HG03565 (cell line): ENCODE measurements around the gene ISM2.

ENCODE experiments used
- ATAC-seq: cut with Tn5 transposase; IDR thresholded peaks from one replicate; pipeline ENCODE4 v1.9.1; 2021; ENCODE audit warnings: mild to moderate bottlenecking, moderate library complexity; ENCODE audit not compliant: unreplicated experiment

Gene ISM2

DNA sequence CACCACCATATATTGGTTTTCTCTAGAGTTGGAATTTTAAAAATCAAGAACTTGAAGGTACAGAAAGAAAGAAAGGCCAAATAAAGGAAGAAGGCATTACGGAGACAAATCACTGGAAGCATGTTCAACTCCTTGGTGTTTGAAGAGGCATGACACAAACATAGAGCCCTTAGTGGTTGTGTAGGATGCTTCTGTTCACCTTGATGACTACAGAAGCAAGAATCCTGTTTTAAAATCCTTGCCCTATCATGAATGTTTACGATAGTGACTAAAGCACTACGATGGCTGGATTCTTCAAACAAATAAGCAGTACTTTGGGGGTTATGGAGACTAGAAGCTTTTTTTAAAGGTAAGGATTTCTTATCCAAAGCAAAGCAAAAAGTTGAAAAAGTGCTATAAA, 10.3 kb upstream of the ISM2 start:
- no peak for ATAC-seq

DNA sequence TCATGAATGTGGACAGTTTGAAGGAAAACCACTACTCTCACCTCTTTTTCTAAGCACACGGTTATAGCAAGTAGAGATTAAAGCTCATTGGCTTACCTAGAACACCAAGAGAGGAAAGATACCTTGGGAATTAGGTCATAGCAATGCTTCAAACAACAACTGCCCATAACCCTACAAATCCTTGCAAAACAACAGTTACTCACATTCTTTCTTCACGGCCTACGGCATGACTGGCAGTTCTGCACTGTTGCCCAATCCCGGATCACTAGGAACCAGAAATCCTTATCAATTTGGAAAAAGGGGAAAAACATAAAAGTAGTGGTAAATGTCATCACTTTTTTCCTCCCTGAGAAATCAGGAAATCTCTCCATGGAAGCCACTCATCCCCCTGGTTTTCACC, 9.6 kb upstream of the ISM2 start:
- no peak for ATAC-seq

DNA sequence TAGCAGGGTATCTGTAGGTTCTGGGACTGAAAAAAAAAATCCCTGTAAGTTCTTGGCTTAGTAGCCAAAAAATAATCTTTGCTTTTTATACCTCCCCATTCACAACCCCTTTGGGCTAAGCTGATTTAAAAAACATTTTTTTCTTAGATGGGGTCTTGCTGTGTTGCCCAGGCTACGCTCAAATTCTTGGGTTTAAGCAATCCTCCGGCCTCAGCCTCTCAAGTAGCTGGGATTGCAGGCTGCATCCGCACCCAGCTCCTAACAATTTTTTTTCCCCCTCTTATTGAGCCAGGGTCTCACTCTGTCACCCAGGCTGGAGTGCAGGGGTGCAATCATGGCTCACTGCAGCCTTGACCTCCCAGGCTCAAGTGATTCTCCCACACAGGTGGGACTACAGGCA, 9.1 kb upstream of the ISM2 start:
- no peak for ATAC-seq

DNA sequence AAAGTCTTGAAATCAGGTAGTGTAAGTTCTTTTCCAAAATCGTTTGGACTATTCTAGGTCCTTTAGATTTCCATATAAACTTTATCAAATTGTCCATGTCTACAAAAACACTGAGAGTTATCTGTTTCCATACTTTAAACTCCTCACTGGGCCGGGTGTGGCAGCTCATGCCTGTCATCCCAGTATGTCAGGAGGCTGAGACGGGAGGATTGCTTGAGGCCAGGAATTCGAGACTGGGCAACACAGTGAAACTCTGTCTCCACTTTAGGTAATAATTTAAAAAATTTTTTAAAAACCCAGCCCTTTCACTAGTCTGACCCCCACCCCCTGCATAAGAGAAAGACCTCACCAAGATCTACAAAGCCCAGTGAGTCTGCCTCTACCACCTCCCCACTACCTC, 6.4 kb upstream of the ISM2 start:
- no peak for ATAC-seq

DNA sequence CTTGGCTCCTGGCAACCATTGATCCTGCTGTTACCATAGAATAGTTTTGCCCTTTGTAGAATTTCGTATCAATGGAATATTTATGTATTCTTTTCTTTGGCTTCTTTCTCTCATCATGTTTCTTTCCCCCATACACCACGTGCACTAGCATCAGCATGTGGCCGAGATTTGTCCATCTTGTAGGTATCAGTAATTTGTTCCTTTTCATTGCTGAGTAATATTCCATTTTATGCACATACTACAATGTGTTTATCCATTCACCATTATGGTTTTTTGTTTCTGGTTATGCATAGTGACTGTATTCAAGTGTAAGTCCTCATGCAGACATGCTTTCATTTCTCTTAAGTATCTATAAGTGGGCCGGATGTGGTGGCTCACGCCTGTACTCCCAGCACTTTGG, 4.5 kb upstream of the ISM2 start:
- ATAC-seq: no peak

DNA sequence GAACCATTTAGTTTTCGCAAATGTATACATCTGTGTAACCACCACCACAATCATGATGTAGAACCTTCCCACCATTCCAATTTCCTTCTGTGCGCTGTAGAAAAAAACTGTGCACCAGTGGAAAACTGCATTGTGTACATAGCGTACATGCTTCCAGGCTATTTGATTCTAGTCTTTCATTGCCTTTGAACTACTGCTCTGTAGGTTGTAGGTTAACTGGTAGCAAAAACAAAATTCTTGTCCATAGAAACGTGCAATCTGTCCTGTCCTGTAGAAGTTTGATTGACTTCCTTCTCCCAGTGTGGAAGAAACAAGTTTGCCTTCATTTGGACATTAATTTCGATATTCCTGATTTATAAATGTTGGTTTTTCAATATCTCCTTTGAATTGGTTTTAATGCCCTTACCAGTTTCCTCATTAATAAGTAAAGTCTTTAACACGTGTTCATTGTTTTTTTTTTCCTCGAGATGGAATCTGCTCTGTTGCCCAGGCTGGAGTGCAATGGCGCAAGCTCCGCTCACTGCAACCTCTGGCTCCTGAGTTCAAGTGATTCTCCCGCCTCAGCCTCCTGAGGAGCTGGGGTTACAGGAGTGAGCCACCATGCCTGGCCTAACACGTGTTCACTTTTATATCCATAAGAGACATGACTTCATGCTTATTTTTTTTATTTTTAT, 3.6 kb upstream of the ISM2 start:
- no peak for ATAC-seq

DNA sequence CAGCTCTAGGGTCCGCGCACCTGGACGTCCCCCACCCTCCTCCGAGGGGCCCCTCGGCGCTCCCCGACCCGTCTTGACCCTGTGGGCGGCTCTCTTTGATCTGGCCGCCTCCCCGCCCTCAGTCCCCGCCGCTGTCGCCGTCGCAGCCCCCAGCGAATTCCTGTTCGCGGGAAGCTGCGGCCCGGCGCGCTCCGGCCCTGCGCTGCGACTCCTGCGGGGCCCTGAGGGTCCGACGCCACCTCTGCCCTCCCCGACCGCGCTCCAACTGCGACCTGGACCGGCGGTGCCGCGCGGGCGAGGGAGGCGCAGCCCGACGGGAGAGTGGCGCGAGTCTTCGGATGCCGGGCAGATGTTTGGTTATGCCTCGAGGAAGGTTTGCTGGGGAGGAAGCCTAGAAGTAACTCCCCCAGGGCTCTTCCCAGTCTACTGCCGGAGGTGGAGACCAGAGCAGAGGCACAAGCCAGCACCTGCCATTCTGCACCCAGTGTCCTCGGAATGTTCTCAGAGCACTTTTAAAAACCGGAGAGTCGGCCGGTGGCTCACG, 440 bp upstream of the ISM2 start:
- peak; percentile 14 for ATAC-seq

DNA sequence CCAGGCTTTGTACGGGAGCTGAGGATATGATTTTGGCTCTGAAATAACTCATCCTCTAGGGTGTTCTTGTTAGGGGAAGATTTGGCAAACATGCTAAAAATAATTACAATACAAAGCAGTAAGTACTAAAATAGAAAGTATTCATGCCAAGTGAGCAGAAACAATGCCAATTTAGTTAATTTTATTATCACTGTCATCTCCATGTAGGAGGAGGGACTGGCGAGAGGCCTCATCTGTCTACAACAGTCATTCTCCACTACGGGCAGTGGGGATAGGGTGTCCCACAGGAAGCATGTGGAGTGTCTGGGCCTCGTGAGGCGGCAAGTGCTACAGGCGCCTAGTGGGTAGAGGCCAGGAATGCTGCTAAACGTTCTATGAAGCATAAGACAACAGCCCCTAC, 3.3 kb downstream of the ISM2 start:
- ATAC-seq: no peak

DNA sequence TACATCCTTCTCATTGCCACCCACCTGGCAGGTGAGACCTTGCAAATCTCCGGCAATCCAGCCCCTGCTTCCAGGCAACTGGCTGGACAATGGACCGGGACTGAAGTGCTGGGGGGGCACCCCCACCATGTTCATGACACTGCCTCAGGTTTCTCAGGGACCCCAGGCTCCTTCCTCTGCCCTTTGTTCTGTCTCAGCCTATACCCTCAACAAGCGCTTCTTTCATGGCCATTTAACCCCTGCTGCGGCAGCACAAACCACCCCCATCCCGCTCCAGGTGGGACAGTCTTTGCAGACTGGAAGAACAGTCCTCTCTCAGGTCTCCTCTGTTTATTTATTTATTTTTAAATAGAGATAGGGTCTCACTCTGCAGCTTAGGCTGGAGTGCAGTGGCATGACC, 7.6 kb downstream of the ISM2 start:
- no peak for ATAC-seq

DNA sequence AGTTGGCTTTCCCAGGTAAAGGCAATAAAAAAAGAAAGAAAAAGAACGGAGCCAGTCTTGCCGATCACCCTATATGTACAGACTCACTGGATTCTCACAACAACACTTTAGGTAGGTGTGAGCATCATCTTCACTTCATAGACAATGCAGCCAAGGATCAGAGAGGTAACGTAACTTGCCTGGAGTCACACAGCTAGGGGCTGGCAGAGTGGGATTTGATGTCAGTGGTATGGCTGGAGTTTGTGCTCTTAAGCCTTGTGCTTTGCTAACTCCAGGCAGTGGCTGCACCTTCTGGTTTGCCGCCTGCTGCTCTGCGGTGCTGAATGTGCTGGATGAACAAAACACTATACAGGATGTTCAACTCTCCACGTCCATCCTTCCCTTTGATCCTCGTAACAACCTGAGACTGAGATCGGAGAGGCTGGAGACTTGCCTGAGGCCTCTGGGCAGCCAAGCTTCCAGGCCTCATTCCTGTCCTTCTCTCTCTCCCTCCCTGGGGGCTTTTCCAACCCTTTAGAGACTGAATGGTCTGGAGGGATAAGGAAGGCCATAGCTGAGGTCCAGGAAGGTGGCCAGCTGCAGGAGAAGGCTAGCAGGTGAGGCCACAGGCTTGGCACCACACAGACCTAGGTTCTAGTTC, 8.1 kb downstream of the ISM2 start:
- ATAC-seq: no peak

DNA sequence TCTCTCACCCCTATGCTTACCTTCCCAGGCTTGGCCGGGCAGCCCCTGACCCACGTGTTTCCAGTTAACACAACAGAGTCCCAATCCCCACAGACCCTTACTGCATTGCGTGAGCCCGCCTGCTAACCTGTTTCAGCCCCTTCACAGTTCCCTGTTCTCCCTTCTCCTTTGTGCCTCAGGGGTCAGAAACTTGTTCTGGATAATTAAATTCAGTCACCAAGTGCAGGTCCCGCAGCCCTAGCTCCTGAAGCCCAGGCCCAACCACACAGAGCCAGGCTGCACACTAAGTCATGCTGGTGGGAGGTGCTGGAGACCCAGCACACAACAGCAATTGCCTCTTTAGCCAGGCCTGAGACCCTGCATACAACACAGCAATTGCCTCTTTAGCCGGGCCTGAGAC, 9.6 kb downstream of the ISM2 start:
- ATAC-seq: no peak

DNA sequence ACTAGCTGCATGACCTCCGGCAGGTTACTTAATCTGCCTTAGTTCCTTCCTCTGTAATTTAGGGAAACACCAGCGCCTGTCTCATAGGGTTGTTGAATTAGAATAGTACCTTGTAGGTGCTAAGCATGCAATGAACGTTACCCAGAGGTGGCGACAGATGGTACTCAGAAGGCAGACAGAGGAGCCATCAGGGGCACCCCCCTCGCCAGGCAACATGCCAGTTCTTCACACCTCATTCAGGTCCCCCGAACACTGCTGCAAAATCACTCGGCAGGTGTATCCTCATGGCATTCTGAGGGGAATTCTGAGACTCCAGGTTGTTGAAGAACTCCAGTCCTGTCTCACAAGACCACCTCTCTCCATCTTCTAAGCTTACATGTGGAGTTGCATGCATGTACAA, 10.1 kb downstream of the ISM2 start:
- ATAC-seq: no peak

DNA sequence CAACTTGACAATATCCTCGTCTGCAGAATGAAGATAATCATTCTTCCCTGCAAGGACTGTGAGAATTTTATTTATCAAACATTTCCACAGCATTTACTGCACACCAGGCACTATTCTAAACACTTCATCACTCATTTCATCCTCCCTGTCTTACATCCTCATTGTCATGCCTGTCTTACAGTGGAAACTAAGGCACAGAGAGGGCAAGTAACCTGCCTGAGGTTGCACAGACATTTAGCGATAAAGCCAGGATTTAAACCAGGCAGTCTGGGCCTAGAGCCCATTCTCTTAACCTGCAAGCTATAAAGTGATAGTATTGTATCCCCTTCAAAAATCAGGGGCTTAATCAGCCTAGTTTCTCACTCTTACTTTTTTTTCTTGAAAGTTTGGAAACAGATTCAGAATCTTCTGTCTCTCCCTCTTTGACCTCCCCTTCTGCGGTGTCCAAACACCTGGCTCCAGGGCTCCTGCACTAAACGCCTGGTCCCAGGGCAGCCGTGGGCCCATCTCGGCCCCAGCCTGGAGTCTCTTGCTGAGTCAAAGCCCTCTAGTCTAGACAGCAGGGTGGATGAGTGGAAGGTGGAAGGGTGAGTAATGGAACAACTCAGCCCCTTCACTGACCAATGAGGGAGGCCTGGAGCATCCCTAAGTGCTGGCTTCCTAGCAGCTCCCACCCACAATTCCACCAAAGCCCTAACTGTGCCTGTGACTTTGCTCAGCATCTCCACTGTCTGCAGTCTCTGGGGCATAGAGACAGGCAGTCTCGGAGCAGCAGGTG, 12.5 kb downstream of the ISM2 start:
- no peak for ATAC-seq

DNA sequence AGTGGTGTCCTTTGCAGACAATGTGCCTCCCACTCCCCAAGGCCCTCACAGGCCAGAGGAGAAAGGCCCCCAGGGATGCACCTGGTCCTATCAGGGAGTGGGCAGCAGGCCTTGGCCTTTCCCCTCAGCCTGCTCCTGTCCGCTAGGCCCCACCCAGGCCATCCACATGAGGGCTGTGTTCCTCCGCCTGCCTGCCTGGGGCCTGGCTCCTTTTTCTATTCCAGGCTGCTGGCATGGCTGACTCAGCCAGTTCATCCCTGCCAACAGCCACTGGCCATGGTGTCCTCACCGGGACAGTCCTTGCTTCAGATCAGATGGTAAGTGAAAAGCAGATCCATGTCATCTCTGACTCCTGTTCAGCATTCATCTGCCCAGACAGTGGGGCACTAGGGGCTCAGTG, 13.4 kb downstream of the ISM2 start:
- no peak for ATAC-seq

DNA sequence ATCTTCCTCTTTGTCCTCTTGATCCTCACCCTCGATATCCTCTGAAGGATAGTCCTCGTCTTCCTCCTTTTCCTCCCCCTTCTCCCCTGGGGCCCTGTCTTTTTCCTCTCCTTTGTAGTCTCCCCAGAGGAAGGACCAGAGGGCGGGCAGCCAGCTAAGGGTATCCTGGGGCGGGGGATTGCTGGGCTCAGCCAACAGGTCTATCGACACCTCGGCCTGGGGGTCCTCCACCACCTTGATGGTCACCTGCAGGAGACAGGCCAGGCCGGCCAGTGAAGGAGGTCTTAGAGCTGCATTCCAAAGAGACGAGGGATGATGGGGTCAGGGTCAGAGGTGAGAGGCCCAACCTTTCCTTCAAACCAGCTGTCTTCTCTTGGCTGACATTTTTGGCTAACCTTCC, 16.2 kb downstream of the ISM2 start:
- ATAC-seq: no peak

DNA sequence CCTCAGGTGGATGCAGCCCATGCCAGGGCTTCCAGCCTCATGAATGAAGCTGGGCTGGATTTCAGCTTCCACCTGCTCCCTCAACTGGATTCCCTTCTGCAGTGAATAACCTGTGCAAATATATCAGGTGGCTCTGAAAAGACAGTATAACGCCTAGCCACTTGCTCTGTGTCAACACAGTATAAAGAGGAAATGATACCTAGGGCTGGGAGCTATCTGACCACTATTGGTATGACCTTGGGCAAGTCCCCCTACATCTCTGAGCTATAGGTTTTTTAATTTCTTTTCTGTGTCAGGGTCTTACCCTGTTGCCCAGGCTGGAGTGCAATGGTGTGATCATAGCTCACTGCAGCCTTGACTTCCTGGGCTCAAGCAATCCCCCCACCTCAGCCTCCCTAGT, 19.8 kb downstream of the ISM2 start:
- ATAC-seq: peak; percentile 94

DNA sequence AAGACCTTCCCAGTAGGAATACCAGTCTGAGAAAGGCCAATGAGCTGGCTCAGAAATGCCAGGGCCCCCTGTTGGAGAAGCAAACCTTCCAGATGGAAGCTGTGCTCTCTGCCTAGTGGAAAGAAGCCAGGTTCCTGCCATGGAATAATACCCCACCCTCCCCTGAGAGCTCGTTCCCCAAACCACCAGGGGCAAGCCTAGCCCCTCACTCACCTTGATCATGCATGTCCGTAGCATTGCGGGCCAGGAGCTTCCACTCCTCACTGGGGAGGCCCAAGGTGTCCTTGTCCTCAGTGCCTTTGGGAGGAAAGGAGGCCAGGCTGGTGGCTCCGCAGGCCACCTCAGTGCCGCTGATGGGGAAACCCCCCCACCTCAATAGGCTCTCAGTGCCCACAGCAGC, 20.6 kb downstream of the ISM2 start:
- ATAC-seq: no peak

DNA sequence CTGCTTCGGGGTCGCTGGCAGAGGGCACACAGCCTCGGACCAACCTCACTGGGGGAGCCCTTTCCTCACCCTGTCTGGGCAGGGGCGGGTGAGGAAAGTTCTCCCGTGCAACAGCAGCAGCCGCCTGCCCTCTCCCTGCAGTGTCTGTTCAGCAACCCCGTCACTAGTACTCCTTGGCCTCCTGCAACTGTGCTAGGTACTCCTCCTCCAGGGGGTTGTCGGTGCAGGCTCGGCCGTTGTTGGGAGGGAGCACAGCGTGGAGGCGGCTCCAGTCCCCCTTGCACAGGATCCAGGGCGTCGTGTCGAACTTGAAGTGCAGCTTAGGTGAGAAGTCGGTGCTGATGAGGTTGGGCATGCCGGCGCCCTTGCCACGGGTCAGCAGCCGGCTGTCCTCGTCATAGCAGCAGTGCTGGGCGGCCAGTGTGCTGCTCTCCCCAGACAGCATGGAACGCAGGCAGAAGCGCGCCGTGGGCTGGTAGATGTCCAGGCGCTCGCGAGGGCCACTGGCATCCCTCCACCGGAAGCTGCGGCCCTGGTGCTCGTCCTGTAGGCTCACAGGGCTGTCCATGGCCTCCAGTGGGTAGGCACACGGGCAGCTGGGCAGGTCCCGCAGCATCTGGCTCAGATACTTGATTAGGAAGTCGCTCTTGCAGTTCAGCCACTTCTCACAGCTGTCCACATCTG, 23.0 kb downstream of the ISM2 start:
- ATAC-seq: no peak

DNA sequence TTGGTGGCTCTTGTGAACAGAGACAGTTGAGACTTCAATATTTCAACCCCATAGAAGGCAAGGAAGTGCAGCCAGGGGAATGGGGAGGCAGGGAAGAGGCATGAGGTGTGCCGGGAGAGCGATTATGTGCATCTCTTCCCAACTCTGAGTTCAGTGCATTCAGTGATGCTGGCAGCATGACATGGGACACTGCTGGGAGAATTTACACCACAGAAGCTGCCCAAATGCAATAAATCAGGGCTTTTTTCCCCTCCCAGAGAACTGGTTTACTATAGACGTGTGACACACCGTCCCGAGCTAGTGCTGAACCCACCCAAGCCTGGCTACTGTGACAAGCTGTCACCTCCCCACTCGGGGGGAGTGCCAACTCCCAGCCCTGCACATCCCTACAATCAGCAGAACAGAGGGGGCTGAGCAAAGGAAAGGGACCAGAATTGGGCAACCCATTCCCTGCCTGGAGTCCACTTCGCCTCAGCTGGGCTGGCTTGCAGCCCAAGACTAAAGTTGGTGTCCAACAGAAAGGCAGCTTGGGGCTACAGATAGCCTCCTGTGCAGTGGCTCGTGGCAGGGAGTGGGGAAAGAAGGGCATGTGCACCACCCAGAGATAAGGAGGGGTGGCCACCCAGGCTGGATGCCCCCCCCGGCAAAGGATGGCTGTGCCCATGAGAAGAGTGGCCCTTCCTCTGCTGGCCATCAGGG, 24.0 kb downstream of the ISM2 start:
- ATAC-seq: no peak

DNA sequence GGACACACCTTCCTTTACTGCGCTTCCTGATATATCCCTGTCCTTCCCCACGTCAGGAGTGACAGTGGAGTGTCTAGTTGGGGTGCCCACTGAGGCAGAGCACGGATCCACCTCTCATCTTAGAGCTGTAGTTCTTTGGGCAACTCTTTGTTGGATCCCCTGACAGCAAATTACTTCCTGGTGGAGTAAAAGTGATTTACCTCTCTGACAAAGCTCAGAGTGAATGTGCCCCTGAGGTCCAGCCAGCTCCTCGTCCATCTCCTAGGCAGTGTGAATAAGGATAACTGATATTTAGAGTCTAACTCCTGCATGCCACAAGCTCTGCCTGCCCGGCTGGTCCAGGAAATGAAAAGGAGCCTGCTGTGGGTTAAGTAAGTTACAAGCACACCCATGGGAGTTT, 24.7 kb downstream of the ISM2 start:
- no peak for ATAC-seq
